Measurements from ENCODE around the gene CWC15.

DNA sequence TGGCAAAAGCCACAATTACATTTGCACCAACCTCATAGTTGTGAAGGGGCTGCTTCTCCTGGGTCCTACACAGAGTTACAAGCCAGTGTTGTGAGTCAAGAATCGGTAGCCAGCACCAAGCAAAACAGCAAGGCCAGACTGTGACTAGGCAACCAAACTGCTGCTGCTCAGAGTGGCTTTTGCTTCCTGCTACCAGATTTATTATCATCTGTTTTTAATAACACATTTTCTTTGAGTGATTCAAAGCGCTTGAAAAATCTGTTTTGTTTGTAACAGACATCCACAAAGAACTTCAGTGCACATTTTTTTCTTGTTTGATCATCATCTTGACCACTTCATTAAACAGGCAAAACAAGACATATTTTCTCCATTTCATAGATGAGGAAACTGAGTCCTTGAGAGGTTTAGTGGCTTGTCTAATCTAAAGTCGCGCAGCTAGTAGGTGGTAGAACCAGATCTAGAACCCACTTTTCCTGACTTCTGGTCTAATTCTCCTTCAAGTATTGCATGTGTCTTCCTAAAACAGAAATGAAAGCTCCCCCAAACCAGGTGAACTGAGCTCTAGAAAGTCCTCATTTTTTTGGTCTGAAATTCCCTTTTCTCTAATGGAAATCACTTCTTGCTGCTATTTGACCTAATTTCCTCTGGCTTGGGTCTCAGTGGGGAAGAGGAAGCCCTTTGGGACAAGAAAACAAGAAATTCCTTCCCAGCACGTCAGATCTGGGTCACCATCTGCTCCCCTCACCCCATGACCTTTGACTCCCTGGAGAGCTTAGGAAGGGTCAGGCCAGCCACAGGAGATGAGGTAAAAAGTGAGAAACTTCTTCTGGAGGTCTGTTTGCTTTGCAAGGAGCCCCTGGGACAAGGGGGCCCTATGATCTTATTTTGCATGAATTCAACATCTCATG lies 39.9 kb downstream of the CWC15 start:
- TF ChIP-seq CTCF (IDR thresholded peaks at IDR 0.05) (no peak), POLR2A (IDR thresholded peaks at IDR 0.05) (no peak)

All from body of pancreas (tissue), 4 donors.